ENCODE data around the gene CIZ1. TPM values are rescaled to one million over a fixed set of nuclear protein-coding genes. Genes with fewer than 3 reads are reported as not detected.

CIZ1 gene
- total and polyA plus RNA-seq, 4 donors = 36.6 to 83.7 (median 50.5) TPM

DNA sequence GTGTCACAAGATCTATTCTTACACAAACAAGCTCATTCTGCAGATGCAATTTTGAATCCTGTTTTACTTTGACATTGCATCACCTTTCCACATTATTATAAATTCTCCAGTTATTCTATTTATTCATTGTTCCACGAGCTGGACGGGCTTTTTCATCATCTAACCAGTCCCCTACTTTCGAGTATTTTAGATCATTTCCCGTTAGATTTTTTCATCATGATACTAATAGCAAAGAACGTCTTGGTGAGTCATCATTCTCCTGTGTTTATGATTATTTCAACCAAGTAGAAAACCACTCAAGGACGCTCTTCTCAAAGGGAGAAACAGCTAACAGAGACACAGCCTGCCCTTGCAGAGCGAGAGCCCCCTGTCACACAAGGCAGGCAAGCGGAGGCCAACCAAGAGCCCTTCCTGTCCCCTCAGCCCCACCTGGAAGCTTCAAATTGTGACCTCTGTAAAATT is 16.2 kb downstream of the CIZ1 start:
- H3K4me1 ChIP-seq (ENCODE audit: control insufficient read depth in 5 of 5, insufficient read depth in 5 of 5, low read length in 5 of 5) = no peaks in the 10 kb centered on the region
- H3K4me3 ChIP-seq = no peak overlapping the region
- H3K27me3 ChIP-seq (ENCODE audit: control insufficient read depth in 3 of 3, insufficient read depth in 3 of 3, low read length in 2 of 3) = no peaks in the 10 kb centered on the region
- TF ChIP-seq, protein P1, sequence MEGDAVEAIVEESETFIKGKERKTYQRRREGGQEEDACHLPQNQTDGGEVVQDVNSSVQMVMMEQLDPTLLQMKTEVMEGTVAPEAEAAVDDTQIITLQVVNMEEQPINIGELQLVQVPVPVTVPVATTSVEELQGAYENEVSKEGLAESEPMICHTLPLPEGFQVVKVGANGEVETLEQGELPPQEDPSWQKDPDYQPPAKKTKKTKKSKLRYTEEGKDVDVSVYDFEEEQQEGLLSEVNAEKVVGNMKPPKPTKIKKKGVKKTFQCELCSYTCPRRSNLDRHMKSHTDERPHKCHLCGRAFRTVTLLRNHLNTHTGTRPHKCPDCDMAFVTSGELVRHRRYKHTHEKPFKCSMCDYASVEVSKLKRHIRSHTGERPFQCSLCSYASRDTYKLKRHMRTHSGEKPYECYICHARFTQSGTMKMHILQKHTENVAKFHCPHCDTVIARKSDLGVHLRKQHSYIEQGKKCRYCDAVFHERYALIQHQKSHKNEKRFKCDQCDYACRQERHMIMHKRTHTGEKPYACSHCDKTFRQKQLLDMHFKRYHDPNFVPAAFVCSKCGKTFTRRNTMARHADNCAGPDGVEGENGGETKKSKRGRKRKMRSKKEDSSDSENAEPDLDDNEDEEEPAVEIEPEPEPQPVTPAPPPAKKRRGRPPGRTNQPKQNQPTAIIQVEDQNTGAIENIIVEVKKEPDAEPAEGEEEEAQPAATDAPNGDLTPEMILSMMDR (IDR thresholded peaks at IDR 0.05; ENCODE audit: control extremely low read depth, extremely low read depth) = no peak
- DNase-seq (no peak), ATAC-seq (ENCODE audit: insufficient read depth, low FRiP score) (no peak)
- H3K9ac ChIP-seq (ENCODE audit: insufficient read depth in 1 of 2, low read length in 2 of 2) = no peak overlapping the region
- peaks cover 0 to 6% (median 0%) of the 10 kb centered on the region in 4 donors for H3K9me3 ChIP-seq (ENCODE audit: control insufficient read depth in 4 of 4, insufficient read depth in 3 of 4, low read length in 3 of 4)
- peaks cover 30 to 46% (median 40%) of the 10 kb centered on the region in 4 donors for H3K36me3 ChIP-seq (ENCODE audit: control insufficient read depth in 4 of 4, insufficient read depth in 4 of 4, low read length in 4 of 4)
- no peak overlapping the region for H3K27ac ChIP-seq (ENCODE audit: low read depth in 1 of 2, low read length in 1 of 2)
- 84 to 93% methylated on average over 8 of the region's 8 CpGs for WGBS, 2 donors

DNA sequence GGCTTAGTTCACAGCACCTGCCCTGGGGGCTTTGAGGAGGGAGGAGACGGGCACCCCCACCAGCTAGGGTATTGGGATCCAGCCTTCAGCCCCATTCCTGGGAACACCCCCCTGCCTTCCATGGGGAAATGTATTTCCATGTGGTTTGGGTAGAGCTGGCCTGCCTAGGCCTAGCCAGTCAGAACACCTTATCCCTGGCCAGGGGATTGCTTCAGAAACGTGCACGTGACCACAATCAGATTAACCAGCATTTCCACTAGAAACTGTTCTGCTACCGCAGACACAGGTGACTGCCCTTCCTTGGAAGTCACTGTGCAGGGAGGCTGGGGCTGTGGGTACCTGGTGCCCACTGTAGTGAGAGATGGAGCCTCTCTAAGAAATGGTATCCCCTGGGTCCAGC is 17.3 kb downstream of the CIZ1 start:
- WGBS, 2 donors = 84 to 88% methylated on average over 4 of the region's 4 CpGs
- Histone ChIP-seq H3K27me3 (ENCODE audit: control insufficient read depth in 3 of 3, insufficient read depth in 3 of 3, low read length in 2 of 3) (no peaks in the 10 kb centered on the region), H3K9me3 (ENCODE audit: control insufficient read depth in 4 of 4, insufficient read depth in 3 of 4, low read length in 3 of 4) (peaks cover 0 to 4% (median 0%) of the 10 kb centered on the region in 4 donors), H3K9ac (ENCODE audit: insufficient read depth in 1 of 2, low read length in 2 of 2) (no peak overlapping the region), H3K27ac (ENCODE audit: low read depth in 1 of 2, low read length in 1 of 2) (no peak overlapping the region), H3K4me3 (no peak overlapping the region), H3K4me1 (ENCODE audit: control insufficient read depth in 5 of 5, insufficient read depth in 5 of 5, low read length in 5 of 5) (no peaks in the 10 kb centered on the region), H3K36me3 (ENCODE audit: control insufficient read depth in 4 of 4, insufficient read depth in 4 of 4, low read length in 4 of 4) (peaks cover 31 to 50% (median 36%) of the 10 kb centered on the region in 4 donors)
- DNase-seq = no peak
- TF ChIP-seq, protein P1 (IDR thresholded peaks at IDR 0.05; ENCODE audit: control extremely low read depth, extremely low read depth) = no peak
- ATAC-seq (ENCODE audit: insufficient read depth, low FRiP score) = no peak

DNA sequence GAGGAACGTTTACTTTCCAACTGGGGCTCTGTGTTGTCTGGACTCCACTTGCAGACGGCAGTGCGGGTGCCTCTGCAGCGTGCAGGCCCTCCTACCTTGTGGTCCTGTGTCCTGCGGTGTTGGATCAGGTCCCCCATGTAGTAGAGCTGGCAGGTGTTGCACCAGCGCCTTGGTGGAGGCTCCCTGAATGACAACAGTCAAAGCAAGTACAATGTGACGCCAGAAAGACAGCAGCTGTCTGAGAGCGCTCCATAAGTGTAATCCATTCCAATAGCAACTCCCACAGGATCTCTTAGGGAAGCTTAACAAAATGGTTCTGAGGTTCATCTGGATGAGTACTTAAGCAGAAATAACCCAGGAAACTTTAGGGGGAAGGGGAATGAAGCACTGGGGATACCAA is 21.4 kb downstream of the CIZ1 start:
- H3K36me3 ChIP-seq (ENCODE audit: control insufficient read depth in 4 of 4, insufficient read depth in 4 of 4, low read length in 4 of 4) = peaks cover 24 to 46% (median 32%) of the 10 kb centered on the region in 4 donors
- DNase-seq (no peak), ATAC-seq (ENCODE audit: insufficient read depth, low FRiP score) (no peak)
- 95% methylated on average over 8 of the region's 8 CpGs for WGBS, 2 donors
- no peak overlapping the region for H3K4me3 ChIP-seq
- no peaks in the 10 kb centered on the region for H3K9me3 ChIP-seq (ENCODE audit: control insufficient read depth in 4 of 4, insufficient read depth in 3 of 4, low read length in 3 of 4)
- H3K4me1 ChIP-seq (ENCODE audit: control insufficient read depth in 5 of 5, insufficient read depth in 5 of 5, low read length in 5 of 5) = no peaks in the 10 kb centered on the region
- H3K27ac ChIP-seq (ENCODE audit: low read depth in 1 of 2, low read length in 1 of 2) = no peak overlapping the region
- TF ChIP-seq, protein P1 (IDR thresholded peaks at IDR 0.05; ENCODE audit: control extremely low read depth, extremely low read depth) = no peak
- no peaks in the 10 kb centered on the region for H3K27me3 ChIP-seq (ENCODE audit: control insufficient read depth in 3 of 3, insufficient read depth in 3 of 3, low read length in 2 of 3)
- H3K9ac ChIP-seq (ENCODE audit: insufficient read depth in 1 of 2, low read length in 2 of 2) = no peak overlapping the region

DNA sequence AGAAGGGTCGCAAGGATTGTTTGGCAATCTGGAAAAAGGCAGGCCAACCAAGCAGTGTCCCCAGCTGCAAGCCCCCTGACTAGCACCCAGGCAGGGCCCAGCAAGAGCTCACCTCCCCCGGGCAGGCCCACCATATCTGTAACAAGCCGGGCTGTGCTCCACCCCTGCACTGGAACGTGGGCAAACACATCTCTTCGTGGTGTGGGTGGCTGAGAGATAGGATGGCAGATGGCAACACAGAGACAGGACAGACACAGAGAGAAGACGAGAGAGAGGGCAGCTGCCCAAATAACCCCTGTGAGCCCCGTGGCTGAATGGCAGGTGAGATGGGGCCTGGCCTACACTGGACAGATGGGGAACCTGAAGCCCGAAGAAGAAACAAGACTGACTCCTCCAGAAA is 21.9 kb downstream of the CIZ1 start:
- WGBS, 2 donors = 93 to 94% methylated on average over 8 of the region's 8 CpGs
- ATAC-seq (ENCODE audit: insufficient read depth, low FRiP score) (no peak), DNase-seq (no peak)

More for the DNA sequence above, 21.9 kb downstream of the CIZ1 start:
- no peak overlapping the region for H3K27ac ChIP-seq (ENCODE audit: low read depth in 1 of 2, low read length in 1 of 2)
- peaks cover 24 to 46% (median 32%) of the 10 kb centered on the region in 4 donors for H3K36me3 ChIP-seq (ENCODE audit: control insufficient read depth in 4 of 4, insufficient read depth in 4 of 4, low read length in 4 of 4)
- TF ChIP-seq, protein P1 (IDR thresholded peaks at IDR 0.05; ENCODE audit: control extremely low read depth, extremely low read depth) = no peak
- no peak overlapping the region for H3K9ac ChIP-seq (ENCODE audit: insufficient read depth in 1 of 2, low read length in 2 of 2)
- H3K4me3 ChIP-seq = no peak overlapping the region
- no peaks in the 10 kb centered on the region for H3K27me3 ChIP-seq (ENCODE audit: control insufficient read depth in 3 of 3, insufficient read depth in 3 of 3, low read length in 2 of 3)
- H3K9me3 ChIP-seq (ENCODE audit: control insufficient read depth in 4 of 4, insufficient read depth in 3 of 4, low read length in 3 of 4) = no peaks in the 10 kb centered on the region
- no peaks in the 10 kb centered on the region for H3K4me1 ChIP-seq (ENCODE audit: control insufficient read depth in 5 of 5, insufficient read depth in 5 of 5, low read length in 5 of 5)

Measured in lung (tissue), 12 donors.